Endometrial microvascular endothelial cells (primary cell): ENCODE measurements around the gene C3orf70. TPM values are rescaled to one million over a fixed set of nuclear protein-coding genes. Genes with fewer than 3 reads are reported as not detected.

Experiments
- in situ Hi-C: cut with HindIII; loops from 2 replicates; pipeline ENCODE4 v1.10.0; 2017; ENCODE audit warnings: low sequenced_read_pairs, low pct_unique_long_range_greater_than_20kb; ENCODE audit errors: inconsistent ontology term
- total RNA-seq: library from RNA; depleted of rRNA; stranded (reverse); fragments of >200 nt; gene quantifications from one replicate; pipeline ENCODE4 v1.2.3, GENCODE V29; 2015; ENCODE audit errors: inconsistent ontology term

The C3orf70 gene, protein sequence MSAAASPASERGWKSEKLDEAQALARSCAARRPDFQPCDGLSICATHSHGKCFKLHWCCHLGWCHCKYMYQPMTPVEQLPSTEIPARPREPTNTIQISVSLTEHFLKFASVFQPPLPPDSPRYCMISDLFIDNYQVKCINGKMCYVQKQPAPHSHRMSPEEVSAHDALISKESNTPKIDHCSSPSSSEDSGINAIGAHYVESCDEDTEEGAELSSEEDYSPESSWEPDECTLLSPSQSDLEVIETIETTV
- total RNA-seq, result 4.5 TPM

DNA sequence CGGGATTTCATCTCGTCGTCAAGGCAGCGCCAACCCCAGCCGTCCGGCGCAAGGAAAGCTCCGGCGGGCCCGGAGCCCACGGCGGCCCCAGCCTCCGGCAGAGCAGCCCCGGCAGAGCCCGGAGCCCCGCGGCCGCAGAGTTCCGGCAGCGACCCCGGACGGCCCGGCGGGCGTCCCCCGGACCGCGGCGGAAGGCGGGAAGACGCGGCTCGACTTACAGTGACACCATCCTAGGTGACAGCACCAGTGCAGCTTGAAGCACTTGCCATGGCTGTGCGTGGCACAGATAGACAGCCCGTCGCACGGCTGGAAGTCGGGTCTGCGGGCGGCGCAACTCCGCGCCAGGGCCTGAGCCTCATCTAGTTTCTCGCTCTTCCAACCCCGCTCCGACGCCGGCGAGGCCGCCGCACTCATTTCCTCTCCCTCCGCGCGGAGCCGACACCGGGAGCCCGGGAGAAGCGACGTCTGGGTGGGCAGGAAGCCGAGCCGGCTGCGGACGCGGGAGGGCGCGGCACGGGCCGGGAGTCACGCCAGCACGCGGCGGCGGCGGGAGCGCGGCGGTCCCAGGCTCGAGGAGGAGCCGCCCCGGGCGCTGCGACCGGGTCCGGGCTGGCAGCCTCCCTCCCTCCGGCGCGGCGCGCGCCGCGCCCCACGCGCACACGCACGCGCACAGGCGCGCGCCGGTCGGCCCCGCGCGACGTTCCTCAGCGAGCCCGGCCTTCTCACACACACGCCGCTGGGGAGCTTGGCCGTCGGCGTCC is at the start of gene C3orf70:
Gene C3orf70 (minus strand): TSS at position 651 of the 761 bp plus-strand sequence. CDS start 237 bp downstream, at position 414.
- in situ Hi-C loops, result no loop called here

DNA sequence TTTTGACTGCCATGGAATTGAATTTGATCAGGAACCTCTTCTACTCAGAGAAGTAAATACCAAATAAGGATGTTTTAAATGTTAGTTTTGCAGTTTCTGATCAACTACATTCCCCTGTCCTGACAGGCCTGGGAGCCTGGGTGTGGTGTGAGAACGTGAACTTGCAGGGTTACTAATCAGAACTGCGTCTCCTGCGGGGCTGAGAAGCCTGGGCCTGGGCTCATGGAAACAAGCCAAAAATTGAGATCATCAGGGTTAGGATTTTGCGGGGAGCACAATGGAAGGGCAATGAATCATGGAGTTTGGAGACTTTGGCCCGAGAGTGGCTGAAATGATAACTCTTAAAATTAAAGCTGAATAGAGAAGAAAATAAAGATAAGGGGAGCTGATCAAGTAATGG is 47.8 kb upstream of the C3orf70 start:
- in situ Hi-C loops, result no loop called here

DNA sequence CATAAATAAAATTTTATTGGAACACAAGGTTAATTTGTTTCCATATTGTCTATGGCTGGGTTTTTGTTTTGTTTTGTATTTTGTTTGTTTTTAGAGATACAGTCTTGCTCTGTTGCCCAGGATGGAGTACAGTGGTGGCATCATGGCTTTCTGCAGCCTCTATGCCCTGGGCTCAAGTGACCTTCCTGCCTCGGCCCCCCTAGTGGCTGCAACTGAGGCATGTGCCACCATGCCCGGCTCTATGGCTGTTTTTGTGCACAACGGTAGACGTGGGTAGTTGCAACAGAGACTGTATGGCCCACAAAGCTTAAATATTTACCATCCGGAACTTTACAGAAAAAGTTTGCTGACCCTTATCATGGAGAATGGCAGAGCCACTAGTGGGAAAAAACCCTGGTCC is 46.8 kb upstream of the C3orf70 start:
- in situ Hi-C loops, result no loop called here

DNA sequence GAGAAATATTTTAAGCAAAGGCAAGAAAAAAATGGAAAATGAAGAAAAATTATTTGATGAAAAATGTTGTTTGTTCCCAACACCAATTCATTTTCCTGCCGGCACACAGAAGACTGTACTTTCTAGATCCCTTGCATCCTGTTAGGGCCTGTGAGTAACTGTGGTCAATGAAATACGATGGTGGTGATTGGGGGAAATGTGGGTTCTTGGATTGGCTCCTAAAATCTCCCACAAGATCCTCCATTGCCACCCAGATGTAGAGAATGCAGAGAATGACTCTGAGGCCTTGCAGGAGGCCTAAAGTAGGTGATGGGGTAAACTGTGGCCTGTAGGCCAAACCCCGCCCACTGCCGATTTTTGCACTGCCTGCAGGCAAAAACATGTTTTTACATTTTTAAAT is 46.3 kb upstream of the C3orf70 start:
- in situ Hi-C loops, result no loop called here

DNA sequence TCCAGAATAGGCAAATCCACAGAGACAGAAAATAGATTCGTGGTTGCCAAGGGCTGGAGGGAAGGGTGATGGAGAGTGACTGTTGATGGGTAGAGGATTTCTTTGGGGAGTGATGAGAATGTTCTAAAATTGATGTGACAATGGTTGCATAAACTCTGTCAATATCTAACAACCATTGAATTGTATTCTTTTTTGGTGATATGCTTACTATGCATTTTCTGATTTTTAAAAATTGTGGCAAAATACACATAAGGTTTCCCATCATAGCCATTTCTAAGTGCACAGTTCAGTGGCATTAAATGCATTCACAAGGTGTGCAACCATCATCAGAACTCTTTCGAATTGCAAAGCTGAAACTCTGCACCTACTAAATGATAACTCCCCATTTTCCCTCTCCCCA is 44.2 kb upstream of the C3orf70 start:
- in situ Hi-C loops, result no loop called here

DNA sequence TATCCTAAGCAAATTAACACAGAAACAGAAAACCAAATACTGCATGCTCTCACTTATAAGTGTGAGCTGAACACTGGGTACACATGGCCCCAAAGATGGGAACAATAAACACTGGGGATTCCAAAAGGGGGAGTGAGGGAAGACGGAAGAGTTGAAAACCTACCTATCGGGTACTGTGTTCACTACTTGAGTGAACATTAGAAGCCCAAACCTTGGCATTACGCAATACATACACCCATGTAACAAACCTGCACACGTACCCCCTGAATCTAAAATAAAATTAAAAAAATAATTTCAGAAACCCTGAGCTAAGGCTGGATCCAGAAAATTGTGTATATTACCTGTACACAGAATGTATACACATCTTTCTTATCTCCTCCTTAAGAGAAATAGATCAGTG is 42.8 kb upstream of the C3orf70 start:
- in situ Hi-C loops, result no loop called here

DNA sequence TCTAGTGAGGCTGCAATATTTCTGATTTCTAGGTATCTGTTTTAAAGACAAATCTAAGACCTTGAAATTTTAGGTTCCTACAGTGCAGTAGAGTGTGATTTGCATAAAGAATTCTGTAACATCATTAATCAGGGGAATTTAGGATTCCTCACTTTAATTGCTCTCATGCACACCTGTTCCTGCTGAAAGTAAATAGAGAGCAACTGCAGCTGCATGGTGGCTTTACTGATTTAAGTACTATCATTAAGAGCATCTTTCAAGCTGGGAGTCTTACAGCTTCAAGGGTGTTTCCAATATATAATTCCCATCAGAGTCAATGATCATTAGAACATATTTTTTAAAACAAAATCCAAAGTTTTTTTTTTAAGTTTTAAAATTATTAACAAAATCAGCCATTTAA is 36.0 kb upstream of the C3orf70 start:
- in situ Hi-C loops, result no loop called here

DNA sequence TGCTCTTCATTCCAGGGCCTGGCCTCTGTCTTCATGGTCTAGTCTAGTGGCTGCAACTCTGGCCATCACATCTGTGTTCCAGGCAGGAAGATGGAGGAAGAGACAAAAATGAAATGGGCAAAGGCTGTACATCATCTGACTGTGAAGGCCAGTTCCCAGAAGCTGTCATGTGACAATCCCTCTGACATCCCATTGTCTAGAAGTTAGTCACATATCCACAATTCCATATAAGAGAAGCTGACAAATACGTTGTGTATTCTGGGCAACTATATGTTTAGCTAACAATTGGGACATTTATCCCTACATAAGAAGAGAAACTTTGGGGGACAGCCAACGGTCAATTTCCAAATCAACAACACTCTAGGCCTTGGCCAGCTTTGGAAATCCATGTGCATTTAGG is 34.5 kb upstream of the C3orf70 start:
- in situ Hi-C loops, result no loop called here

DNA sequence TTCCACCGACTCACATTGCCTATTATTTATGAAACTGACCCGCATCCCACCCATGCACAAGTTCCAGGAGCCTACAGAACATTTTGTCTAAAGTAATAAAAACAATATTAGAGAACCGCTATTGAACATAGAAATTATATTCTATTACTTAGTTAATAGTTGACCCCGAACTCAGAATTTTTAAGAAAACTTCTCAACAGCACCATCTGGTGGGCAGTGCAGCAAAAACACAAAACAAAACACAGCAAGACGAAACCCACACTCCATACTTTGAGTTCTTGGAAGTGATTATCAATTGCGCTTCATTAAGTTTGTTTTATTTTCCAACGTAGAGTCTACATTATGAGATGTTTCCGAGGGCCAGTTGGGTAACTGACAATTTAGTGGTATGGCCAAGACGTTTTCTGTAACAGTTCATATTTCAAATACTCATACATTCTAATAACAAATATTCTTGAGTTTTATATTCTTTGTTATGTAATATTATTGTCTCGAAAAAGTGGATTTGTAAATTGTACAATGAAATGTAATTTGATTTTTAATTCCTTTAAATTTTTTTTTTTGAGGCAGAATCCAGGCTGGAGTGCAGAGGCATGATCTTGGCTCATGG is 24.0 kb upstream of the C3orf70 start:
- in situ Hi-C loops, result no loop called here

DNA sequence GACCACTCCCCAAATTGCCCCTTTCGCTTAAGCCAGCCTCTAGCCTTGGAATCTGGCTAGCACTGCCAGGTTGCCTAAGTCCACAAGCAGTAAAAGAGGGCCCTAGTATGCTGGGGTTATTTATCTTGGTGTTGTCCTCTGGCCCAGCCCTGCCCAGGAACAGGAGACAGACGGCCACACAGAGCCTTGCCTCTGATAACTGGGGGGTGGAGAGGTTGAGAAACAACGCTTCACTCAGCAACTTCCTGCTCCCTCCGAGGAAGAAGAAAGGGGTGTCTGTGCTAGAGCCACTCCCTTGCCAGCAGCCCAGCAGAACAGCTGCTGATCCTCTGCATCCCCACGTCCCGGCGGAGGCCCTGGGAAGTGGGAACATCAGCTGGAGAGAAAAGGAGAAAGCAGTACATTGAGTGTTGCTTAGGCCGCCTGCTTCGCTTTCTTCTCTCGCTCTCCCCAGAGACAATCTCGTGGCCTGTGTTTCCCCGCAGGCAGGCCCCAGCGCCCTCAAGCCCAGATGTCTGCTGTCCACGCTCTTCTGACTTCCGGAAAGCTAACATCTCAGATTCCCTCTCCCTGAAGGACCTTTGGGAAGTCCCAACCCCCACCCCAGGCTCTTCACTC is 22.6 kb upstream of the C3orf70 start:
- in situ Hi-C loops, result no loop called here

DNA sequence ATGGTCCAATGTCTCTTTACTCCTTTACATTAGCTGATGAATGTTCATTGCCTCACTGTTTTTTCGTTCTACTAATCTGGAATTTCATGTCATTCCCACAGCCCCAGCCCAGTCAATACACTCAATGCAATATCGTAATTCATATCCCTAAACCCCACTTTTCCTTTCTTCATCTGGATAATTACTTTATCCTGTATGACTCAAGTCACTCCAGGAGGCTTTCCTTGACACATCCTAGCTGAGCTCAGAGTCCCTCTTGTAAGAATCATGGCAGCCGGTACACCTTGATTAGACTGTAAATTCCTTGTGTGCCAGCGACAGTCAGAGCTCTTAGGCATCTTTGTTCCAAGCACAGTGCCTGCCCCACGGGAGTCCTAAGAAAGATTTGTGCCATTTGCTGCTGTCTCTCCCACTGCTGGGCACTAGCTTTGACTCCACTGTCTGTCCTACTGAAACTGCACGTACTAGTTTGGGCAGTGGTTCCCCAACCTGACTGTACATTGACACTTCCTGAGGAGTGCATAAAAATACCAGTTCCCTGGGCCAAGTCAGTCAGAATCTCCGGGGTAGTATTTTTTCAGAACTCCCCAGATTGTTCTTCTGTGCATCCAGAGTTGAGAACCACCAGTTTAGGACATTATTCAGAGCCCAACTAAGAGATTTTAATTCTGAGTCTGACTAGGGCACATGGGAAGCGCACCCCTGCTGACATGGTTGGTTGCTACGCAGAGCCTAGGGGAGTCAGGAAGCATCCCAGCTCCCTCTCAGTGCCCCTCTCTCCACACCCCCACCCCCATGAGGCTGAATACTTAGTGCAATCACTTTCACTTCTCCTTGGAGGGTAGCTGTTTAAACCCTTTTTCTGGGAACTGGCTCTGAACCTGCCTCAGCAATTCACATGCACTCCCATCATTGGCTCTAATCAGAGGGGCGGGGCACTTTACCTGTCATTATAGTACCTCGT is 19.5 kb upstream of the C3orf70 start:
- in situ Hi-C loops, result no loop called here

DNA sequence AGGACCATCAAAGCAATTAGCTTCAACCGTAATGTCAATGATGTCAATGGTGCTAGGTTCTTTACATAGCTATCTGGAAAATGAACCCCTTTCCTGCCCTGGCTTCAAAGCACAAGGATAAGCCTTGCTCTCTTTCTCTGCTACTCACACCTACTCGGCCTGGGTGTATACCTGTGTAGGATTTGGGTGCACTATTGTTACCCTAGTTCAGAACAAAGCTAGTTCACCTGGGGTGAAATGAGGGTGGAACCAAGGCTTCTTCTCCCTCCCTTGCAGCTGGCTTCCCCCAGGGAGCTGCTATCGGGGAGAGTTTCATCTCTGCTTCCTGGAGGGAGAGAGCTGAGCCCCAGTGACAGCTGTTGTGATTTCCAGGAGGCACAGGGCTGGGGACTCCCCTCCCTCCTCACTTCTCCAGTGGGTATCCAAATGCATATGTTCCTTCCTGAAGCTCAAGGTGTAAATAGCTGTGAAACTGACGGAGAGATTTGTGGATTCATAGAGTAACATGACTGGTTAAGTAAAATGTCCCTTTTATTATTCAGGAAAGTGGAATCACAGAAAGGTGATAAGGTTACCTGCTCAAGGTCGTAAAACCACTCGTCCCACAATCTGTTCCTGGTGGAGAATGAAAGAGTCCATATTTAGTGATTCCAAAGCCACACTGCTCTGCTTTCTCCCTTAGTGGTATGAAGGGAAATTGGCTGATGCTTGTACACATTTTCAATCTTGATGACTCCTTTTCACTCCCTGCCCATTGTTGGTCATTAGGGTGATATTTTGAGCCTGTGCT is 11.8 kb upstream of the C3orf70 start:
- in situ Hi-C loops, result no loop called here

DNA sequence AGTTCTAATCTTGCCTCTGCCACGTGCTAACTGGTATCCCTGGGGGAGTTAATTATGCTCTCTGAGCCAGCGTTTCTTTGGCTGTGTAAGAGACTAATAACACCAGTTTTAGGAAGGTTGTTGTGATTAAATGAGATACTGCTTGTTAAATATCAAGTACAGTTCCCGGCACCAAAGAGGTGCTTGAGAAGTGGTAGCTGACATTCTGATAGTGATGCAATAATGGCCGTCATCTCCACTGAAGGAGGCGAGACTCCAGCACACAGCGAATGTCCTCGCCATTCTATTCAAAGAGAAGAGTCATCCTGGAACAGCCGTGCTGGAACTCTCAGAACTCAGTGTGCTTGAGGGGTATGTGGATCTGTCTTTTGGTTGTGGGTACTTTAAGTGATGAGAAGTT is 9.8 kb upstream of the C3orf70 start:
- in situ Hi-C loops, result no loop called here

DNA sequence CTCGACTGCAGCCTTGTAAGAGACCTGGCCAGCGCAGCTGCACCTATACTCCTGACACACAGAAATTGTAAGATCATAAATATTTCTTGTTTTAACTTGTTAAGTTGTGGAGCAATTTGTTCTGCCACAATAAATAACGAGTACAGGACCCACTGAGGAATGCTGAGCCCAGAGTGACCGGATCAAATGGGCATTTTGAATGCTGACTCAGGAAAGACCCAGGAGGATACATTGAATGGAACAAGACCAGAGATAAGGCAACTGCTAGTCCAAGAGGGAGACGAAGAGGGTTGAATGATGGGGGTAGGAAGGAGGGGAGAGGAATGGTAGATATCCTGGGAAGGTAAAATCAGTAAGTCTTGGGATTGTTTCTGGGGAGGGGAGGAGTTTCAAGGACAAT is 8.9 kb upstream of the C3orf70 start:
- in situ Hi-C loops, result no loop called here

DNA sequence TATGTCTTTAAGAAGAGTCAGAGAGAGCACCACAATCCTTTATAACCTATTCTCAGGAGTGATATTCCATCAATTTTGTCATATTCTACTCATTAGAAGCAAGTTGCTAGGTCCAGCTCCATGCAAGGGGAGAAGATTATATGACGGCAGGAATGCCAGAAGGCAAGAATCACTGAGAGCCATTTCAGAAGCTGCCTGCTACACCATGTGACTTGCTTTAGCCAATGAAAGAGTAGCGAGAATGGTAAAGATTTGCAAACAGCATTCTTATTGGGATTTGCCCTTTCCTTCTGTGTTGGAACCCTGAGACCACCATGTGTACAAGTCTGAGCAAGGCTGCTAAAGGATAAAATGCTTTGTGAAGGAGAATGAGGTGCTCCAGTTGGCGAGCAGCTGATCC is 4.5 kb upstream of the C3orf70 start:
- in situ Hi-C loops, result no loop called here

DNA sequence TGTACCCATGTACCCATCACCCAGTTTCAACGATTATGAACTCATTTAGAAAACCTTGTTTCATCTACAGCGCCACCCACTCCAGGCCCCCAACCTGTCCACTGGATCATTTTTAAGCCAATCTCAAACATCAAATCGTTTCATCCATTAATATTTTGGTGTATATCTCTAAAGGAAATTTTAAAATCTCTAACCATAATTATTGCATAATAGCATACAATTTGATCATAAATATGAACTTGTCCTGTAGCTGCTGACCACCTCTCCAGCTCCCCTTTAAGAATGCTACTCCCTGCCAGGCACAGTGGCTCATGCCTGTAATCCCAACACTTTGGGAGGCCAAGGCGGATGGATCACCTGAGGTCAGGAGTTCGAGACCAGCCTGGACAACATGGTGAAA is 2.8 kb upstream of the C3orf70 start:
- in situ Hi-C loops, result no loop called here

DNA sequence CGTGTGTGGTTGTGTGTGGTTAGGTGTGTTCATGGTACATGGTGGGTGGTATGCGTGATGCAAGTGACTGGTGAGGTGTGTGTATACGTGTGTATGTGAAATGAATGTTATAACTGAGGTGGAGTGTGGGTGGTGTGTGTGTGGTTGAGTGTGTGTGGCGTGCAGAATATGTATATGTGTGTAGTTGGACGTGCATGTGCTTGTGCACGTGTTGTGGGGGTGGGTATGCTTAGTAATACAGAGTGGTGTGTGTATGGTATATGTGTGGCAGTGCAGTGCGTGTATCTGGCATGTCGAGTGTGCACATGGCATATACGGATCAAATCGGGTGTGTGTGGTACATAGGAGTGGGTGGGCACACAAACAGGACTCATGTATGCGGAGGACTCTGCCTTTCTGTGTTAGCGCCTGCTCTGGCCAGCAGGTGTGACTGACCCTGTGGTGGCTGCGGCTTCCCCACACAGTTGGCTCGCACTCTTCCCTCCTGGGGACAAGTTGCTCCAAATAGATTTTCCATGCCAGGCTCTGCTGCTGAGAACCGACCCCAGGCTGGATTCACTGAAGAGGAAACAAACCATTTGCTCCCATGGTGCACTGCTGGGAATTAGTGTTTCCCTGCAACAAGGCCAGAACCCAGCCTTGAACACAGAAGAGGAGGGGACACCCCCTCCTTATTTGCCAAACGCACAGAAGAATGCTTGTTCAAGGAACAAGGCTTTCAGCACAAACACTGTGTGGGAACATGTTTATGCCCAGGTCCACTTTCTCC is 1.2 kb upstream of the C3orf70 start:
- in situ Hi-C loops, result no loop called here
